ENCODE measurements around the gene UBE2J1.

UBE2J1 gene

DNA sequence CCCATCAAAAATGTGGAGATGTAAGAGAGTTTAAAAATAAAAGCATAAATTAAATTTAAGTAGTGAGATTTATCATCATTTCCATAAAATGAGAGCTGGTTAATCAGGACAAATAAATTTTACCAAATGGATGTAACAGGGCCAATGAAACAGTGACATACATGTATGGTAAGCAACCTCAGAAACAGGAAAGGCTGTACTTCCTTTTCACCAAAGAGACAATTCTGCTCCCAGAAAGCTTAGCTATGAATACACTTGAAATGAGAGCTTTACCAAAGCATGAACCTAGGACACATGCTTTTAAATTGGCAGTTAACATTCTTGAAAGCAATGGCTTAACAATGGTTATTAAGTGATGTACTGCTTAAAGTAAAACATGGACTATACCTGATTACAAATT lies 12.1 kb upstream of the UBE2J1 start:
- DNase-seq (ENCODE audit: low read depth in 2 of 2) = no peak

DNA sequence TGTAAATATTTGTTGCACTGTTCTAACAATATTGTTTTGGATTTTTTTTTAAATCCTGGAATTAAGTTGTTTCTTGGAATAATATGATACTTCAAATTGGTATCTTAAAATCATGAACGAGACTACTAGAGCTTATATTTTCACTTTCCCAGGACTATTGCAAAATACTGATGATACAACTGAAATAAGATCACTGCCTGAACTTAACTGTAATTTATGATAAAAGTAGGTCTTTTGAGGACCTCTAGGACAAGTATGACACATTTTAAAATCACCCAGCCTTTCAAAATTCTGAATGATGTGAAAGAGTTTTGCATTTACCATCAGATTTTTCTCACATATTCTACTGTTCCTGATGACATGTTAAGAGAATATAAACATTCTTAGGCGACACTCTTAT lies 8.6 kb upstream of the UBE2J1 start:
- no peak for DNase-seq (ENCODE audit: low read depth in 2 of 2)

DNA sequence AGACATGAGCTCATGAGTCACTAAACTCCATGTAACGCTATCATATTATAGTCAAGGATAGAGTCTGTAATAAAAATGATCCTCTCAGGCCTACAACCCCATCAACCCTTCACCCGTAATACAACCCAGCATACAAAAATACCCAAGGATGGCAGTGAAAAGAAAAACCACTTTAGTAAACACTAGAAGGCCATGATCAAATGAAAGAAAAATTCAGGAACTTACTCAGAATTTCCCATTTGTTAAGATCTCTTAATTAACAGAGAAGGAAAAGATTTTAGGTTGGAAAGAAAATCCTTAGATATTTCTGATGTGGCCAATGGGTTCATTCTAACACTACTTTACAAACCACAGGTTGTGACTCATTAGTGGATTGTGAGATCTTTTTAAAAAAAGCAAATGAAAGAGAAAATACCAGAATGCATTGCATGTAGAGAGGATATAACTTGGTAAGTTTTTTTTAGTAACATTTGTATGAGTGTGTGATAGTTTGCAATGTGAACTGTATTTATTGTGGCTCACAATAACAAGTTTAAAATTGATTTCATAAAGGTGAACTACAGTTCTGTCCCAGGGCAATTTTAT lies 8.0 kb upstream of the UBE2J1 start:
- no peak for DNase-seq (ENCODE audit: low read depth in 2 of 2)

DNA sequence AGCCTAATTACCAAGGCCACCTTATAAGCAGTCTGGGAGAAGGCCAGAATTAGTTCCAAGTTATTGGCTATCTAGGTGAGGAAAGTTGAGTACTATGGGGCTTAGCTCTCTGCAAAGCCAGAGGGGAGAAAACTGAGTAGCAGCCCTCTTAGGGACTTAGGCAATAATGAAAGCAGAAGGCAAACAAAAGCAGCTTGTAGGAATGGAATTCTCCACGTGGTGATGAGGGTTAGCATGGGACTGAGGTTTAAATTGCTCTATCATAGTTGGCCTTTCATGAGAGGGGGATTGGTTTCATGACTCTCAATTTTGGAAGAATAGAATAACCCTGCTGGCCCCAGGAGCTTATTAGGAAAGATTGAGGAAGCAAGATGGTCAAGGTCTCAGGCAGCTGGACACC lies 7.0 kb upstream of the UBE2J1 start:
- DNase-seq (ENCODE audit: low read depth in 2 of 2) = no peak

DNA sequence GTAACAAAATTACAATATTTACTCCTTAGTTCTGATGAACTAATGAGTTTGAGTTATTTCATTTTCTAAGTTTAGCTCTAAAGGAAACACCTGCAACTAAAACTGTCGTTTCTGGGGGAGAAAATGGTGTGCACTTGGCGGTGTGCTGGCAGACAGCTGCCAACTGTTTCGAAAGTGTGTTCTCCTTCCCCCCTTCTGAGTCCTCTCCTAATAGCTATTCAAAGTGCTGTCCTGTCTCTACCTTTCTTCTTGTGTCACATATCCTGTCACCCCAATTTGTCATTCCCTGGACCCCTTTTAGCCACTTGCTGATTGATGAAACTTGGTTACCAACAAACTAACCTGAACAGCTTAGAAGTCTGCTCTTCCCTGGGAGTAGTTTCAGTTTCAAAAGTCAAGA lies 4.9 kb upstream of the UBE2J1 start:
- DNase-seq (ENCODE audit: low read depth in 2 of 2) = no peak

DNA sequence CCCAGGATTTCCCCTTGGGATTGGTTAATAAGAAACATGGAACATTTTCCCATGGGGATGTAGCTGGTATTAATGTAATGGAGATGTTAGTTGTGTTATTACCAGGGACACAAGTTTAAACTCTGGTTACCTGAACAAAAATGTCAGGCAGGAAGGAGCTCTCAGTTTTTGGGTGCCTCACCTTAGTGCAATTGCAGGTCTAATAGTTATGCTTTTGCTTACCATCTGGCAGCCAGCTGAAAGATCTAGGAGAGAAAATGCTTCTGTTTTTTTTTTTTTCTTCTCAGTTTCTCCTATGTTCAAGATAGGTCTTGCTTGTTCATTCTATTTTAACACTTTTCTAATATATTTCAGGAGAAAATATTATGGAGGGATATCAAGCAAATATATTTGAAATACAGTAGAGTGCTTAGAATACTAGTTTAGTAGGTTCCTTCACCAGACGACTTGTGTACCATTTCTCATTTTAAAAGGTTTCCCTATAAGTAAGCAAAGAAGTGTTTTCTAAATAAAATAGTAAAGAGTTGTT lies 4.2 kb upstream of the UBE2J1 start:
- no peak for DNase-seq (ENCODE audit: low read depth in 2 of 2)

DNA sequence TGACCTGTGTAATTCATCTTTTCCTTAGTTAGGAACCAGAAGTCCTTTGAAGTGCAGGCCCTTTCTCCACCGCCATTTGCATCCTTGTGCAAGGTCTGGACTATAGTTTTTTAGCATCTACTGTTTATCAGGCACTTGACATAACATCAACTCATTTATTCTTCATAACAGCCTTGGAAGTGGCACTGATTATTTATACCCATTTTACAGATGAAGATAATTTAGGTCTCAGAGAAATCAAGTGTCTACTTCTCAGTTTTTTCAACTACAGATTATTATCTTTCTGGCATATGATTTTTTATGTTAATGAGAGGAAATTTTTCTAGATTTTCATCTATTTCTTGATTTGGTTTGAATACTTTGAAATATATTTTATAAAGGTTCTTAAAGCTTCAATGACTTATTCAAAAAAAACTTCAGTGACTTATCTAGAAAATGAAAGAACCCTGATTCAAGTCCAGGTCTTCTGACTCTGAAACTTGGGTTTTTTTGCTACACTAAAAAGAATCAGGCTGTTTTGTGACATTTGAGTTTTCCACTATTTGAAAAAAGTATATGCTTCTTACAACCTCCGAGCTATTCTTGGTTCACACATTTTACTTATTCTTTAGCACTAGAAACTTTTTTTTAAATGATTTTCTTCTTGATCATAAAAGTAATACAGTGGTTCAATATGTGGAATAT lies 3.1 kb upstream of the UBE2J1 start:
- no peak for DNase-seq (ENCODE audit: low read depth in 2 of 2)

DNA sequence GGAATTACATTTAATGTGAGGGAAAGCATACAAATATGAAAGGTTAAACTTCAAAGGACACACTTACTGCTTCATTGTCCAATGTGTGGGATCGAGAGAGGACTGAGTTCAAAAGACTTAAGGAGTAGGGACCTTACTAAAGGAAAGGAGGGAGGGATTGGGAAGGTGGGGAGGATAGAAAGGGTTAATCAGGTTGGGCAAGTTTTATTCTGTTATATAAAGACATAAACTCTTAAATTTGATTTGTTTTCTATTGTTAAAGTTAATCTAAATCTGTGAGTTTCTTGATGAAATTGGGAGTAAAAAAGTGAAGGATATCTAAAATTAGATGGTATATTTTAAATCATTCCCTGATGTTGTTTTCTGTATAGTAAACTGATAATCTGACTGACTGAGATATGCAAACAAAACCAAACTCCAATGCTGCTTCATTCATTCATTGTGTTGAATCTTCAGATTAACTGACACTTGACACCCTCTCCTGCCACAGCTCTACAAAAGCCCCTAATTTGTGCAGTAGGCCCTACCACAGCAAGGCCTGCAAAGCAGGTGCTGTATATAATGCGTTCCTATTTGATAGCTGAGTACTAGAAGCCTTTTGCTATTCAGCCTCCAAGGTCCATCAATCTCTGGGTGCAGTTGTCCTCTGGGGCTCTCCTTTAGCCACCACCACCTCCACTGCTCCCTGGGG lies 1.3 kb upstream of the UBE2J1 start:
- DNase-seq (ENCODE audit: low read depth in 2 of 2) = no peak

DNA sequence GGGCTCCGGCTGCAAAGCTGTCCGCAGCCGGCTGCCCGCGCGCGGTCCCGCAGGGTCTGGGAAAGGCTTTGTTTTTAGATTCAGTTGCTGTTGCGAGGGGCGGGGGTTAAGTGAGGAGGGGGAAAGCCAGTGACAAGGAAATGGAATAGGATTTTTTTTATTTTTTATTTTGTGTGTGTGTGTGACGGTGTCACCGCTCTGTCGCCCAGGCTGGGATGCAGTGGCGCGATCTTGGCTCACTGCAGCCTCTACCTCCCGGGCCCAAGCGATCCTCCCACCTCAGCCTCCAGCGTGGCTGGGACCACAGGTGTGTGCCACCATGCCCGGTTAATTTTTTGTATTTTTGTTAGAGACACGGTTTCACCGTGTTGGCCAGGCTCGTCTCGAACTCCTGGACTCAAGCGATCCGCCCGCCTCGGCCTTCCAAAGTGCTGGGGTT lies 615 bp upstream of the UBE2J1 start:
- DNase-seq (ENCODE audit: low read depth in 2 of 2) = no peak

DNA sequence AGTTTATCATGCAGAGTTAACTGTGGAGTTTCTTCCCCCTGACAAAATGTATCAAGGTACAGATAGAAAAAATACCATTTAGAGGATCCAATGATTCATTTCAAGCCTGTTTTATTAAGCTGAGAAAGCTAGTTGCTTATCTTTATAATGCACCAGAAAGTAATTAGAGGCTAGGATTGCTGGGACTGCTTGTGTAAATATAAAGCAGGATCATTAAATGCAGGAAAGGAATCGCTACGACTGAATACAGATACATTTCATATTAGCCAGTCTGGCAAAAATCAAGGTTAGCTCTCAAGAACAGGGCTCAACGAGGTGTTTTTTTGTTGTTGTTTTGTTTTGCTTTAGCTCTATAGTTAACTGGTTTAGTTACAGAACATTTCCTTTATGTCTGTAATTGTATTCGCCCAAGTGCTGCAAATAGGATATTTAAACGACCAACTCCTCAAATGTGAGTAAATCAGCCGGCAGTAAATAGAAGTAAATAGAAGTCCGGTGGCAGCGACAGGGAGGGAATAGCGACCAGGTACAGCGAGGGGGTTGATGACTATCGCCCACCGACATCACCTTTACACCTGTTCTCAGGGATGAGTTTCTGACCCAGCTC lies 748 bp downstream of the UBE2J1 start:
- no peak for DNase-seq (ENCODE audit: low read depth in 2 of 2)

DNA sequence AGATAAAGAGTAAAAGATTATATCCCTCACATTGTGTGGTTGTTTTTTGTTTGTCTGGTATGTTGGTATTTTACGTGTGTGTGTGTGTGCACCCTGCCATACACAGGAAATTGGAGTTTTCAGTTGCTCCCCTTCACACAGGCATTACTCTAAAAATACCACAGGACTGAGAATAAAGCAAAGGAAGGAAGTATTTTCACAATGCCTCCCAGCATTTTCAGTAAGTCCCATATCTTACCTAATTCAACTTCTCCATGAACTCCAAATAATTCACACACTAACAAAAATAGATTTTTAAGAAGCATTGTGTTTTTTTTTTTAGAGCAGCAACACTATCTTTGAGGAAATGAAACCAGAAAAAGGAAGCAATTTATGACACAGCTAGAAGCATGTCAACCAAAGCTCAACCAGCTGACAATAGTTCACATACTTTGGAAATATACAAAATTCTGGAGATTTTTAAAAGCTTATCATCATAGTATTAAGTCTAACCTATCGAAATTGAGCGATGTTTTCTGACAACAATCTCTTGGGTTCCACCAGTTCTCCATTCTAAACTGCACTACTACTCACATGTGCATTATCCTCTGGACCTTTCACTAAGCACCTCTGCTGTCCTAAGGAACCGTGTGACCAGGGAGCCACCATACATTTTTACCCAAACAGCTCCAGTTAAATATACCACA lies 2.1 kb downstream of the UBE2J1 start:
- no peak for DNase-seq (ENCODE audit: low read depth in 2 of 2)

DNA sequence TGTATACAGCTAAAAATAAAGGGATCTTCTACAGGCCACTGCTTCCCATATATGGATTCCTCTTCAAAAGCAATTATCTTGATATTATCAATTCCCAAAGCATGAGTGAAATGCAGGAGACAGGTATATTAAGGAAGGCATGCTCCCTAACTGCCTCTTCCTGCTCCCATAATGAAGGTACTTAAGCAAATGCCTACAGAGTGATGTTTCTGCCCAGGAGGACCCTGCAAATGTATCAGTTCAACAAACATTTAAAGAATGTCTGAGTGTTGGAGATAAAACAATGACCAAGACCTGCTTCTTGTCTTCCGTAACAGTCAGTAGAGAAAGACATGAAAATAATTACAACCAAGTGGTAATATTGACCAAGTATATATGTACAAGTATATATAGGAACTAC lies 4.2 kb downstream of the UBE2J1 start:
- DNase-seq (ENCODE audit: low read depth in 2 of 2) = no peak

DNA sequence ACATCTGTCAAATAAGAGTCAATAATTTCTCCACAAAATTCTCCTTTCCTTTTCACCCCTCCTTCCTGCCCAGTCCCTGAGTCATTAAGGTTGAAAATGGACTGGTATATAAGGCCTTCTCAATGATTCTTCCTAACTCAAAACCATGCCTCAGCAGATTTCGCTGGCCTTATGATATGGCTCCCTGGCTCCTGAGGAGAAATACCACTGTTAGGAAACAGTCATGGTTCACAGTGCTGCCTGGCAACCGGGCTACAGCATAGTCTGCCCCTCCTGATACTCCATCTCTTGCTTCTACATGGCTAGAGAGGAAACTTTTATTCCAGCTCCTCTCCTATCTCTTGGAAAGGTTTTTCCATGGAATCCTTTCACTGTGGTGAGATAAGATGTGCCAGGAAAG lies 4.7 kb downstream of the UBE2J1 start:
- DNase-seq (ENCODE audit: low read depth in 2 of 2) = no peak

DNA sequence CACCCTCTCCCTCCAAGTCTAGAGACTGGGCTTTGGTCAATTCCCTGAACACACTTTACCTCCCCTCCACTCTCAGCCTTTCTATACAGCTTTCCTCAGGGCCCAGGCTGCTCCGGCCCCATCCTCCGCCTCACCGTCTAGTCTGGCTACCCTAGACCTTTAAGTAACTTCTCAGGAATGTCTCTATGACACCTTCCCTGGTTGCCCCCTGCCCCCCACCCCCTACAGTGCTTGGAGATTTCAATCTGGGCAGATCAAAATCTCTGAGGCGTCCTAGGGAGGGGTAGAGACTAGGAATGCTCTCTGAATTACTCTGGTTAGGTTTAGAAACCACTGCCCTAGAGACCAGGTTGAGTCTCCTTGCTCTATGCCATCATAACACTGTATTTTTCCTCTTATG lies 6.1 kb downstream of the UBE2J1 start:
- DNase-seq (ENCODE audit: low read depth in 2 of 2) = no peak

DNA sequence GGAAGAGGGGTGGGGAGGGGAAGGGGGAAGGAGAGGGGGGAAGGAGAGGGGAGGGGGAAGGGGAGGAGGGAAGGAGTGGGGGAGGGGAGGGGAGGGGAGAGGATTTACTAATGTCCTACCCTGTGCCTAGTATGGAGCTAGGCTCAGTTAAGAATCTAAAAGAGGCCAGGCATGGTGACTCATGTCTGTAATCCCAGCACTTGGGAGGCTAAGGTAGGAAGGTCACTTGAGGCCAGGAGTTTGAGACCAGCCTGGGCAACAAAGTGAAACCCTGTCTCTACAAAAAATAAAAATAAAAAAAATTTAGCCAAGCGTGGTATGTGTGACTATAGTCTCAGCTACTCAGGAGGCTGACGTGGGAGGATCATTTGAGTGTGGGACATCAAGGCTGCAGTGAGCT lies 13.0 kb downstream of the UBE2J1 start:
- no peak for DNase-seq (ENCODE audit: low read depth in 2 of 2)

DNA sequence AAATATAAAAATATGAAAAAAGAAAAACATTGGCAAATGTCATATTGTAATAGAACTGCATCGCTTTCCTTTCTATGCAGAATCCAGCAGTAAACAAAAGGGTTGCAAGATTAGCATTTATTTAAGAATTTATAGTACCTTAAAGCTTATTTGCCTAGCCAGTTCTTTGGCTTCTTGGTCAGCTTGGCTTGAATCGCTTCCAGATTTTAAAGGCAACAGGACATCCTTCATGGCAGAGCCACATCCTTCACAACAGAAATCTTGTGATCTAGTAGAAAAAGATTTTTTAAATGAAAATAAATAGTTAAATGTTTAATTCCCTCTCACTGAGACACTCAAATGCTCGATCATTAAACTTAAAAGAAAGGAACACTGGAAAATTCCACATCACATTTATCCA lies 17.4 kb downstream of the UBE2J1 start:
- DNase-seq (ENCODE audit: low read depth in 2 of 2) = no peak

DNA sequence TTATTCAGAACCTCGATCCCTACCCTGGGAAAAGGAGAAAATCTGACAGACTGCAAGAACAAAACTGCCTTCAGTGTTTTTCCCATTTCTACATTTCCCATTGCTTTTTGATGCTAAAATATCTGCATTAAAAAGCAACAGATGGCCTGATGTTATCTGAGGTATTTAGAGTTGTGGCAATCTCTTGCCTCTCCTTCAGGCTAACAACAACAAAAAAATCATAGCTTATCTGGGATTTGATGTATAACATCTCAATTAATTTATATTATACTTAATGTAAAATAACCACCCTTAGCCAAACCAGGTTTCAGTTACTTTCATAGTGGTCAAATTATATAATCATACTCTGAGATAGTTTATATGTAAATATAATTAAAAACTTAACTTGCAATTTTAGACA lies 21.6 kb downstream of the UBE2J1 start:
- DNase-seq (ENCODE audit: low read depth in 2 of 2) = no peak

DNA sequence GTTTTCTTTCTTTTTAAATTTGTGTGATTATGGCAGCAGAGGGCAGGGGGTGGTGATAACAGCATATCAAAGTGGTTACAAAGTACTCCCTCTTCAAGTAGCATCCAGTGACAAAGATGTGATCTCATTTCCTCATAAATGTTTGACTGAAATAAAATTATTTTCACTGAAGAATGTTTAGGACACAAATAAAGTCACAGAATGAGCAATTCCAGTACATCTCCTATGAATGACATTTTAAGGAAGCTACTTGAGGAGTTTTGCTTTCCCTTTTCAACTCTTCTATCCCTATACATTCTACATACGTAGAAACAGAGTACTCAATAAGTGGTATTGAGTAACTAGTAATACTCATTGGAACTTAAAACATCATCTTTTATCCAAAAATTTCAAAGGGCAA lies 23.5 kb downstream of the UBE2J1 start:
- DNase-seq (ENCODE audit: low read depth in 2 of 2) = no peak

DNA sequence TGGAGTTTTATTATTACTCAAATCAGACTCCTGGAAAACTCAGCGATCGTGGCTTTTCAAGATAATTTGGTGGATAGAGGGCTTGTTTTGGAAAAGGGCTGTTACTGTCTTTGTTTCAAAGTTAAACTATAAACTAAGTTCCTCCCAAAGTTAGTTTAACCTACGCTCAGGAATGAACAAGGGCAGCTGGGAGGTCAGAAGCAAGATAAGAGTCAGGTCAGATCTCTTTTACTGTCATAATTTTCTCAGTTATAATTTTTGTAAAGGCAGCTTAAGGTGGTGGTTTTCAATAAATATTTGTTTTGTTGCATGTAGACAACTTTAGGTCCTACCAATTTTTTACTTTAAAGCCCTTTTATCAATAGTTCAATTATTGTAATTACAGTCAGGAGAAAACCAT lies 28.2 kb downstream of the UBE2J1 start:
- no peak for DNase-seq (ENCODE audit: low read depth in 2 of 2)

DNA sequence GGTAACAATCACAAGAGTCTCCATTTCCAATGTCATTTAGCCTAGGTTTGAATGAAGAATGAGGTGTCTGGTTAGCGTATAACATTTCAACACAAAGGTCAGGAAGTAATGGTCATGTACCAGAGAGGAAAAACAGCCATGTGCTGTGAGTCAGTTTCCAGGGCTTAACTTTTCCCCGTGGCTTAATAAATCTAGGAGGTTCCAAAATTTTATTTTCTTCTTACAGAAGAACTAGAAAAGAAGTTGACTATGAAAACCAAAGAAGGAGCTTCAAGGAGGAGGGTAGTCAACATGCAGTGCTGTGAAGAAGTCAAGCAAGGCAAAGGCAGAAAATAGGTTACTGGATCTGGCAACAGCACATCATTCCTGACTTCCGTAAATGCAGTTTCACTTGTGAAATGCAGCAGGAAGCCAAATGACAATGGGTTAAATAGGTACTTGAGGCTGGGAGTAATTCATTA lies 29.0 kb downstream of the UBE2J1 start:
- no peak for DNase-seq (ENCODE audit: low read depth in 2 of 2)

DNA sequence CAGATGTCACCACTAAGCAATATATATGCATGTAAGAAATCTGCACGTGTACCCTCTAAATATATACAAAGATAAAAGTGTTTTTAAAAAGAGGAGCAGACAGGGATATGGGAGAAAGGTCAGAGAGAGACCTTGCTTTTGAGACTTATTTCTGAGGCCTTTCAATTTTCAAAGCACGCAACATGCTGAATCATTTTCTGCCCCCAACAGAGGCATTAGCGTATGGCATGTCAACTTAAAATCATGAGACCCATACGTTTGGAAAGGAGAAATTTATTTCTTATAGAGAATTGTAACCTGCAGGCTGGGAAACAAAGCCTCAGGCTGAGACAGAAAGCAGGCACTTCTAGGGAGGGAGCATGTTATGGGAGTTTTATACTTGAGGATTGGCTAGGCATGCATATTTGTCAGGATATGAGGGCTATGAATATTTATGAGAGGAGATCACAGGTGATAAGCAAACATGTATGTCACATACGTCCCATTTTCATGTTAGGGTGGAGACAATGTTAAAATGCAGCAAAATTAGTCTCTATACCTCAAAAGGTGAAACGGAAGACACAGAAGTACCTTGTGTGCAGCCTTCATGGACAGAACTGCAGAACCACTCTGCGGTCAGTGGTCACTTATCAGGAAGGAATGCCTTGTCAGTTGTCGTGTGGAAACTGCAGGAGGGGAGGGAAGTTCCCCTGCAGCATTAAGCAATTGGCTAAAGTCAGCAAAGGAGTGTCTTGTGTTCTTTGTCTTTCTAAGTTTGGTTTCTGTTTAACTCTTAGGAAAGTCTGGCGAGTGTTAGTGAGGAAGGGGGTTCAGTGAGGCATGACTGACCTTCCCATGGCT lies 31.2 kb downstream of the UBE2J1 start:
- DNase-seq (ENCODE audit: low read depth in 2 of 2) = no peak

All from fibroblast of skin of left biceps (primary cell).